Measurements from ENCODE around the gene TMPRSS3. TPM values are rescaled to one million over a fixed set of nuclear protein-coding genes. Genes with fewer than 3 reads are reported as not detected.
A peak's percentile ranks its signal among the peaks of the same experiment; 100 is the strongest.

The TMPRSS3 gene
- total and polyA plus RNA-seq, 2 of the 13 experiments (the other 11 are each of a cell fraction or from before 2014, with no cell fraction given), result 2.8 to 16.9 TPM

- TF ChIP-seq TFDP2 (CRISPR knock-in tag; IDR thresholded peaks at IDR 0.05), result no peak
- TF ChIP-seq MEF2D (CRISPR knock-in tag; IDR thresholded peaks at IDR 0.05), result peak; percentile 83
- TF ChIP-seq TSC22D2 (CRISPR knock-in tag; IDR thresholded peaks at IDR 0.05; ENCODE audit: borderline replicate concordance), result no peak; the same call in 1 of the 2 replicates
- no peak for TF ChIP-seq MXI1 (IDR thresholded peaks at IDR 0.05; ENCODE audit: borderline replicate concordance, low read depth, low read length)
- peak; percentile 94; the same call in 1 of the 2 replicates for TF ChIP-seq NFKBIZ (CRISPR knock-in tag; IDR thresholded peaks at IDR 0.05)
- no peak for TF ChIP-seq ZNF264 (CRISPR knock-in tag; IDR thresholded peaks at IDR 0.05)
- peak; percentile 74 to 84 for TF ChIP-seq NR2F1 (CRISPR knock-in tag; IDR thresholded peaks at IDR 0.05)
- no peak for TF ChIP-seq PTBP1 (IDR thresholded peaks at IDR 0.05; ENCODE audit: low read depth, low read length, poor library complexity, severe bottlenecking)
- no peak for TF ChIP-seq CREB3 (CRISPR knock-in tag; IDR thresholded peaks at IDR 0.05)
- no peak for TF ChIP-seq EEA1 (CRISPR knock-in tag; IDR thresholded peaks at IDR 0.05; ENCODE audit: borderline replicate concordance)
- TF ChIP-seq HBP1 (CRISPR knock-in tag; IDR thresholded peaks at IDR 0.05; ENCODE audit: low read depth), result no peak
- no peak for TF ChIP-seq RBFOX2 (IDR thresholded peaks at IDR 0.05; ENCODE audit: low read depth, low read length)
- no peak for TF ChIP-seq CSRNP2 (CRISPR knock-in tag; conservative IDR thresholded peaks at IDR 0.05; ENCODE audit: low read depth)
- peak; percentile 65; the same call in 1 of the 2 replicates for TF ChIP-seq ZNF292 (CRISPR knock-in tag; IDR thresholded peaks at IDR 0.05; ENCODE audit: borderline replicate concordance, low read depth)
- TF ChIP-seq RAD51 (IDR thresholded peaks at IDR 0.05; ENCODE audit: borderline replicate concordance), result no peak
- no peak for TF ChIP-seq KLF9 (CRISPR knock-in tag; IDR thresholded peaks at IDR 0.05; ENCODE audit: low read depth)
- no peak for TF ChIP-seq THAP9 (CRISPR knock-in tag; IDR thresholded peaks at IDR 0.05; ENCODE audit: borderline replicate concordance)
- TF ChIP-seq MXD1 (CRISPR knock-in tag; IDR thresholded peaks at IDR 0.05), result no peak
- TF ChIP-seq ISX (CRISPR knock-in tag; conservative IDR thresholded peaks at IDR 0.05), result no peak
- no peak for TF ChIP-seq BHLHE40 (IDR thresholded peaks at IDR 0.05; ENCODE audit: low read length)
- TF ChIP-seq SP4 (CRISPR knock-in tag; IDR thresholded peaks at IDR 0.05), result 0 out of 2 replicates have a peak, but pooled peaks have one; percentile 45
- no peak for TF ChIP-seq ZNF337 (CRISPR knock-in tag; IDR thresholded peaks at IDR 0.05; ENCODE audit: borderline replicate concordance, low read depth)
Measured at GRCh38 chr21:42386034-42386591, 9.7 kb downstream of the TMPRSS3 start (continued).

Measured in HepG2 (cell line).